GM23338 (cell line): ENCODE results near the gene MTOR. TPM values are rescaled to one million over a fixed set of nuclear protein-coding genes. Genes with fewer than 3 reads are reported as not detected.

Source experiments
- ATAC-seq: fragments of 200-7000 bp; cut with Tn5 transposase; 3 replicates; pipeline ENCODE4 v1.9.1; 2020
- DNase-seq: peaks from one replicate; pipeline ENCODE4 v3.0.0-alpha.2; 2015; ENCODE audit warnings: low spot score
- H2AFZ ChIP-seq: fragments of 200-600 bp; sonication (generic); 2 replicates; pipeline ENCODE4 v1.8.0; 2016; ENCODE audit warnings: antibody characterized with exemption, mild to moderate bottlenecking, moderate library complexity
- H3F3A ChIP-seq: fragments of 200-600 bp; sonication (generic); replicated peaks from 2 replicates; pipeline ENCODE4 v1.8.0; 2017; ENCODE audit warnings: antibody characterized with exemption, mixed run types, low read depth
- H3K27ac ChIP-seq: fragments of 200-600 bp; sonication (generic); 2 replicates; pipeline ENCODE4 v1.6.1; 2016; ENCODE audit warnings: low read depth
- H3K27me3 ChIP-seq: fragments of 200-600 bp; sonication (generic); 2 replicates; pipeline ENCODE4 v1.8.0; 2016; ENCODE audit warnings: mild to moderate bottlenecking, mixed run types, moderate library complexity; ENCODE audit not compliant: insufficient read depth
- H3K36me3 ChIP-seq: fragments of 200-600 bp; sonication (generic); 2 replicates; pipeline ENCODE4 v1.8.0; 2016; ENCODE audit warnings: mild to moderate bottlenecking; ENCODE audit not compliant: insufficient read depth
- H3K4me1 ChIP-seq: fragments of 200-600 bp; sonication (generic); 2 replicates; pipeline ENCODE4 v1.8.0; 2016; ENCODE audit warnings: mild to moderate bottlenecking, moderate library complexity; ENCODE audit not compliant: insufficient read depth
- H3K4me2 ChIP-seq: fragments of 200-600 bp; sonication (generic); 2 replicates; pipeline ENCODE4 v1.7.1; 2017; ENCODE audit warnings: mixed run types
- H3K4me3 ChIP-seq: fragments of 200-600 bp; sonication (generic); 2 replicates; pipeline ENCODE4 v1.6.1; 2016; ENCODE audit warnings: mixed run types
- H3K79me2 ChIP-seq: fragments of 200-600 bp; sonication (generic); replicated peaks from 2 replicates; pipeline ENCODE4 v1.8.0; 2017; ENCODE audit warnings: mild to moderate bottlenecking; ENCODE audit not compliant: insufficient read depth
- H3K9me2 ChIP-seq: fragments of 200-600 bp; sonication (generic); 2 replicates; pipeline ENCODE4 v1.8.0; 2017; ENCODE audit not compliant: insufficient read depth
- H4K20me1 ChIP-seq: fragments of 200-600 bp; sonication (generic); replicated peaks from 2 replicates; pipeline ENCODE4 v1.8.0; 2017; ENCODE audit warnings: mild to moderate bottlenecking; ENCODE audit not compliant: insufficient read depth
- H3K27ac Mint-ChIP-seq: 2 replicates; pipeline ENCODE4 v1.8.0; 2020; ENCODE audit warnings: inconsistent platforms, mild to moderate bottlenecking, moderate library complexity, mixed read lengths
- H3K27me3 Mint-ChIP-seq: 3 replicates; pipeline ENCODE4 v1.8.0; 2022; ENCODE audit warnings: low read depth, mild to moderate bottlenecking, moderate library complexity, mixed read lengths, inconsistent platforms; ENCODE audit not compliant: insufficient read depth, poor library complexity
- H3K36me3 Mint-ChIP-seq: 3 replicates; pipeline ENCODE4 v1.8.0; 2021; ENCODE audit warnings: low read depth, mild to moderate bottlenecking, inconsistent platforms, moderate library complexity, mixed read lengths
- H3K4me1 Mint-ChIP-seq: 3 replicates; pipeline ENCODE4 v1.8.0; 2020; ENCODE audit warnings: mild to moderate bottlenecking, inconsistent platforms, mixed read lengths
- H3K4me3 Mint-ChIP-seq: 3 replicates; pipeline ENCODE4 v1.8.0; 2021; ENCODE audit warnings: moderate library complexity, mild to moderate bottlenecking, inconsistent platforms, mixed read lengths
- H3K9me3 Mint-ChIP-seq: 3 replicates; pipeline ENCODE4 v1.8.0; 2020; ENCODE audit warnings: moderate library complexity, mild to moderate bottlenecking, inconsistent platforms, mixed read lengths
- CREB1 ChIP-seq: fragments of 250-450 bp; sonication (Bioruptor Pico); IDR thresholded peaks from 2 replicates; pipeline ENCODE4 v1.5.0; 2020; ENCODE audit warnings: low read depth, mild to moderate bottlenecking, moderate library complexity
- EZH2 ChIP-seq: fragments of 200-600 bp; sonication (generic); IDR thresholded peaks from one replicate; pipeline ENCODE4 v1.8.0; 2017; ENCODE audit warnings: antibody characterized with exemption, mild to moderate bottlenecking, low read depth; ENCODE audit not compliant: unreplicated experiment
- JUNB ChIP-seq: IDR thresholded peaks from one replicate; pipeline ENCODE4 v1.6.1; 2016; ENCODE audit warnings: antibody characterized with exemption; ENCODE audit not compliant: unreplicated experiment
- NANOG ChIP-seq: IDR thresholded peaks from 2 replicates; pipeline ENCODE4 v1.6.1; 2016; ENCODE audit warnings: antibody characterized with exemption, borderline replicate concordance
- POLR2AphosphoS5 ChIP-seq: IDR thresholded peaks from 2 replicates; pipeline ENCODE4 v1.6.1; 2016; ENCODE audit warnings: antibody characterized with exemption, low read depth
- STAT1 ChIP-seq: IDR thresholded peaks from one replicate; pipeline ENCODE4 v1.6.1; 2016; ENCODE audit warnings: antibody characterized with exemption; ENCODE audit not compliant: unreplicated experiment
- ZNF114 ChIP-seq: fragments of 250-450 bp; sonication (Bioruptor Pico); IDR thresholded peaks from 2 replicates; pipeline ENCODE4 v1.5.0; 2020; ENCODE audit warnings: mild to moderate bottlenecking, moderate library complexity
- ZNF331 ChIP-seq: fragments of 250-450 bp; sonication (Bioruptor Pico); IDR thresholded peaks from 2 replicates; pipeline ENCODE4 v1.5.0; 2020; ENCODE audit warnings: low read depth, mild to moderate bottlenecking, moderate library complexity
- ZNF462 ChIP-seq: fragments of 250-450 bp; sonication (Bioruptor Pico); IDR thresholded peaks from 2 replicates; pipeline ENCODE4 v1.5.0; 2020; ENCODE audit warnings: mild to moderate bottlenecking, moderate library complexity
- polyA plus RNA-seq: library from polyadenylated mRNA; unstranded; fragments of >200 nt; fragmentation: Nextera tagmentation; extraction: Ambion mirVana; gene quantifications from 2 replicates; pipeline ENCODE4 v1.2.1, GENCODE V29; 2016
- total RNA-seq: library from RNA; depleted of rRNA; stranded (reverse); fragments of >200 nt; shearing (Covaris generic); gene quantifications from 2 replicates; pipeline ENCODE4 v1.2.3, GENCODE V29; 2014

Gene MTOR
- total and polyA plus RNA-seq, 2 experiments from 2014 or later: 22.8 to 98.0 TPM

GRCh38 chr1:11143401-11143800 lies 119.0 kb downstream of the MTOR start (continued):
- TF ChIP-seq ZNF462 (CRISPR knock-in tag) (no peak), ZNF331 (no peak), POLR2AphosphoS5 (no peak), JUNB (no peak), ZNF114 (CRISPR knock-in tag) (no peak), NANOG (no peak), CREB1 (no peak), STAT1 (no peak)

GRCh38 chr1:11142618-11143391 lies 119.5 kb downstream of the MTOR start:
- no peak overlapping the region for H2AFZ ChIP-seq
- H3K4me1 ChIP-seq: peaks cover 2% of the 10 kb centered on the region; the same call in 1 of the 2 replicates
- no peak overlapping the region; the same call in 1 of the 2 replicates for H3K27ac Mint-ChIP-seq
- DNase-seq: no peak
- no peaks in the 10 kb centered on the region for H3K27me3 Mint-ChIP-seq
- no peaks in the 10 kb centered on the region for H3K79me2 ChIP-seq
- peaks cover 4% of the 10 kb centered on the region; the same call in 1 of the 2 replicates for H3F3A ChIP-seq
- H3K9me2 ChIP-seq: no peaks in the 10 kb centered on the region
- TF ChIP-seq EZH2: no peak
- no peaks in the 10 kb centered on the region for H3K27me3 ChIP-seq
- no peaks in the 10 kb centered on the region for H3K9me3 Mint-ChIP-seq
- H3K36me3 Mint-ChIP-seq: peaks cover 63% of the 10 kb centered on the region
- H3K36me3 ChIP-seq: peaks cover 25% of the 10 kb centered on the region
- H3K27ac ChIP-seq: no peak overlapping the region
- H3K4me3 Mint-ChIP-seq: no peak overlapping the region
- ATAC-seq: no peak
- peaks cover 15% of the 10 kb centered on the region; the same call in 2 of the 3 replicates for H3K4me1 Mint-ChIP-seq
- H4K20me1 ChIP-seq: no peaks in the 10 kb centered on the region; the same call in 1 of the 2 replicates
- H3K4me3 ChIP-seq: no peak overlapping the region
- no peak overlapping the region for H3K4me2 ChIP-seq
